C4-2B (cell line): ENCODE measurements around the gene DYRK1A.

ENCODE experiments used
- ZFX ChIP-seq: fragments of 450-650 bp; IDR thresholded peaks from 2 replicates; pipeline ENCODE4 v1.6.1; 2017
- TF ChIP-seq, protein P1 (sequence below): fragments of 450-650 bp; conservative IDR thresholded peaks from 2 replicates; pipeline ENCODE4 v1.5.1; 2017; ENCODE audit warnings: mild to moderate bottlenecking

DNA sequence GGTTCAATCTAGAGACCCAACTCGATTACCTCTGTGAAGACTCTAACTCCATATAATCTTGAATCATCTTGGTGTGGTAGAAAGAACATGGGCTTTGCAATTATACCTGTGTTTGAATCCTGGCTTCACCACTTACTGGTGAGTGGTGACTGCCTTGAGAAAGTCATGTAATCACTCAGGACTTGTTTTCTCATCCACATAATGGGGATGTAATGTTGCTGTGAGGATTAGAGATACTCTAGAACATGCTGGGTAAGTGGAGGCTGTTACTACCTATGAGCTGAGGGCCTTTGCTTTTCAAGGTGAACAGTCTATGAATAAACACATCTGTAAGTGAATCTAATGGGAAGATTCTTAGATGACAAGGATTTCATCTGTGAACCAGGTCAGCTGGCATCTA, 2.6 kb upstream of the DYRK1A start:
- TF ChIP-seq, protein P1, sequence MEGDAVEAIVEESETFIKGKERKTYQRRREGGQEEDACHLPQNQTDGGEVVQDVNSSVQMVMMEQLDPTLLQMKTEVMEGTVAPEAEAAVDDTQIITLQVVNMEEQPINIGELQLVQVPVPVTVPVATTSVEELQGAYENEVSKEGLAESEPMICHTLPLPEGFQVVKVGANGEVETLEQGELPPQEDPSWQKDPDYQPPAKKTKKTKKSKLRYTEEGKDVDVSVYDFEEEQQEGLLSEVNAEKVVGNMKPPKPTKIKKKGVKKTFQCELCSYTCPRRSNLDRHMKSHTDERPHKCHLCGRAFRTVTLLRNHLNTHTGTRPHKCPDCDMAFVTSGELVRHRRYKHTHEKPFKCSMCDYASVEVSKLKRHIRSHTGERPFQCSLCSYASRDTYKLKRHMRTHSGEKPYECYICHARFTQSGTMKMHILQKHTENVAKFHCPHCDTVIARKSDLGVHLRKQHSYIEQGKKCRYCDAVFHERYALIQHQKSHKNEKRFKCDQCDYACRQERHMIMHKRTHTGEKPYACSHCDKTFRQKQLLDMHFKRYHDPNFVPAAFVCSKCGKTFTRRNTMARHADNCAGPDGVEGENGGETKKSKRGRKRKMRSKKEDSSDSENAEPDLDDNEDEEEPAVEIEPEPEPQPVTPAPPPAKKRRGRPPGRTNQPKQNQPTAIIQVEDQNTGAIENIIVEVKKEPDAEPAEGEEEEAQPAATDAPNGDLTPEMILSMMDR, result no peak
- TF ChIP-seq ZFX, result no peak
